Activated CD8-positive, alpha-beta memory T cell treated with anti-CD3 and anti-CD28 coated beads, Interleukin-2, amount 50 U/mL, for 1 hour (primary cell): ENCODE results near the gene FAM13A.
"Not testable (repeated sequence)": the region's sequence is repeated elsewhere in the genome, so short reads cannot be mapped to it uniquely, and the experiment has no call there.

ENCODE experiments used
- DNase-seq: peaks from one replicate; pipeline ENCODE4 v3.0.0-alpha.2; 2020; ENCODE audit errors: extremely low read depth

Gene FAM13A

DNA sequence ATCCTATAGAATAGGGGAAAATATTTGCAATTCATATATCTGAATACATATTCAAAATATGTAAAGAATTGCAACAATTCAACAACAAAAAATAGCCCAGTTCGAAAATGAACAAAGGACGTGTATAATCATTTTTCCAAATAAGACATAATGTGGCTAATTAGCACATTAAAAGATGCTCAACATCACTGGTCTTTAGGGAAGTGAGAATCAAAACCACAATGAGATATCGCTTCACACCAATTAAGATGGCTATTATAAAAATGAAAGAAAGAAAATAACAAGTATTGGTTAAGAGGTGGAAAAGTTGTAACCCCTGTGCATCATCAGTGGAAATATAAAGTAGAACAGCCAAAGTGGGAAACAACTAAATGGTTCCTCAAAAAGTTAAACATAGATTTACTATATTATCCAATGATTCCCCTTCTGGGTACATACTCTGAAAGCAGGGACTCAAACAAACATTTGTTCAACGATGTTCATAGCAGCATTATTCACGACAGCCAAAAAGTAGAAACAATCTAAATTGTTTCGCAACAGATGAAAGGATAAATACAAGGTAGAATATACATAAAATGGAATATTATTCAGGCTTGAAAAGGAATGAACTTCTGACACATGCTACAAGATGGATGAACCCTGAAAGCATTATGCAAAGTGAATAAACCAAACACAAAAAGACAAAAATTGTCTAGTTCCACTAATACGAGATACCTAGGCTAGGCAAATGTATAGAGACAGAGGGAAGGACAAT, 12.7 kb downstream of the FAM13A start:
- no peak for DNase-seq

DNA sequence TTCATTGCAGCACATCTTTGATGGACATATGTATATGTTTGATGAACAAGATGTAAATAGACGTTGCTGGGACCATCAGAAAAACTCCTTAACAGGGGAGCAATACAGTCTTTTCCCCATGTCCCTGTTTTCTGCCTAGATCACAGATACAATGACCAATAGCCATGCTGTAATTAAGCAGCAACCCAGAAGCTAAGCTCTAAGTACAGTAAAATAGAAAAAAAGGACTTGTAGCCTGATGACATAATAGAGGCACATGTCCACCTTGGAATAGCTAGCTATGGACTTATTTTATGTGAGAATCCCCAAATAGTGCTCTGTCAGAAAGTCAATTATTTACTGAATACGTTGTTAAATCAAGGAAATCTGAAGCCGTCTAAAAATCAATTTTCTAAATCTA, 14.9 kb downstream of the FAM13A start:
- no peak for DNase-seq

DNA sequence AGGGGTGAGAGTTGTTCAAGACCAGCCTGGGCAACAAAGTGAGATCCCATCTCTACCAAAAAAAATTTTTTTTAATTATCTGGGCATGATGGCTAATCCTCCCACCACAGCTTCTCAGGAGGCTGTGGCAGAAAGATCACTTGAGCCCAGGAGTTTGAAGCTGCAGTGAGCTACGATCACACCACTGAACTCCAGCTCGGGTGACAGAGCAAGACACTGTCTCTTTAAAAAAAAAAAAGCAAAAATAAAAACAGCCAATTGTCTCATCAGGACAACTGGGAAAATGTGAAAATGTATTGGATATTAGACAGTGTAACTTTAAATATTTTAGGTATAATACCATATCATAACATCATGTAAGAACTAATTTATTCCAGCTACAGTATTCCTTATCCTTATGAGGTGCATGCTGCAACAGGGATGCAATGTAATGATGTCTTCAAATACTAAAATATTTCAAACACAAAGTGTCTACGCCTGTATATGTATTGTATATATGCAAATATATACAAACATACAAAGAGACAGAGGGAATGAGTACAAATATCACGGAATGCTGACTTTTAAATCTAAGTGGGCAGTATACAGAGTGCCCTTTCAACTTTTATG, 17.2 kb downstream of the FAM13A start:
- no peak for DNase-seq

DNA sequence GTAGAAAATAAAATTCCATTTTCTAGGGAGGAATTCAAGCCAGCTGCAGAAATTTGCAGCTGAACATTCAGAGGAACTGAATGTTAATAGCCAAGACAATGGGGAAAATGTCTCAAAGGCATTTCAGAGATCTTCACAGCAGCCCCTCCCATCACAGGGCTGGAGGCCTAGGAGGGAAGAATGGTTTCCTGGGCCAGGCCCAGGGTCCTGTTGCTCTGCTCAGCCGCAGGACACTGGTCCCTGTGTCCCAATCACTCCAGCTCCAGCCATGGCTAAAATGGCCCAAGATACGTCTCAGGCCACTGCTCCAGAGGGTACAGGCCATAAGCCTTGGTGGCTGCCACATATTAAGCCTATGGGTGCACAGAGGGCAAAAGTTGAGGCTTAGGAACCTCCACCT, 20.4 kb downstream of the FAM13A start:
- DNase-seq, result no peak

DNA sequence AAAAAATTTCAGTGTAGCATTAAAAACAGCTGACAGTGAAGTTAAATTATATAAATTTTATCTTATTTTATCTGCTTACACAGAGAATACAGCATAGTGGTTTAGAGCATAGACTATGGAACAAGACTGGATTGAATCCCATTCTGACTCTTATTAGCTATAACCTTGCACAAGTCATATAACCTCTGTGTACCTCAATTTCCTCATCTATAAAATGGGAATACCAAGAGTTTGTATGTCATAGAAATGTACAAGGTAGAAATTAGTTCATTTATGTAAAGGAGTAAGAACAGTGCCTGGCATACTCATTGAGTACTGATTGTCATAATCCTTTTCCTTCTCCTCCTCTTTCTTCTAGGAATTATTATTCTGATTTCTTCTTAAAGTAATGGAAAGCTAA, 25.7 kb downstream of the FAM13A start:
- DNase-seq, result no peak

DNA sequence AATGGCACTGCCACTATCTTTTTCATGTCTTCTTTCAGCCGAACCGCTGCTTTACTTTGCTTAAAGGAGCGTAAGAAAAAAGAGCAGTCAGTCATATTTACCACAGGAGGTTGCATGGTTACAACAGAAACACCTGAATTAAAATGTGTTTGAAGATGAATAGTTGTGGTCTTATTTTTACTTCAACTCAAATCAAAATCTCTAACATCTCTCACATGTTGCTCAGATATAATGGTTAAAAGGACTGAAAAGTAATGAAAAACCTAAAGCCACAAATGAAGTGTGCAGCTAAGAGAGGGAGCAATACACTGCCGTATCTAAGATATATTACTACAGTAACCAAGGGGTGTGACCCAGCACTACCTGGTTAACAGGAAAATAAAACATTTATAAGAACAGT, 27.4 kb downstream of the FAM13A start:
- DNase-seq, result no peak

DNA sequence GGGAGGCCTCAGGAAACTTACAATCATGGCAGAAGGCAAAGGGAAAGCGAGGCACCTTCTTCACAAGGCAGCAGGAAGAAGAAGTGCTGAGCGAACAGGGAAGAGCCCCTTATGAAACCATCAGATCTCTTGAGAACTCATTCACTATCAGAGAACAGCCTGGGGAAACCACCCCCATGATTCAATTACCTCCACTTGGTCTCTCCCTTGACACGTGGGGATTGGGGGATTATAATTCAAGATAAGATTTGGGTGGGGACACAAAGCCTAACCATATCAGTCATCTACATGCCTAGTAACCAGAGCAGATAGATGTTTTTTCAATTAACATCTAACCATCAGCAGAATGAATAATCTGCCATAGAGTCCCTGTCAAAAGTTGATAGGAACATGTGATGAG, 30.4 kb downstream of the FAM13A start:
- no peak for DNase-seq

DNA sequence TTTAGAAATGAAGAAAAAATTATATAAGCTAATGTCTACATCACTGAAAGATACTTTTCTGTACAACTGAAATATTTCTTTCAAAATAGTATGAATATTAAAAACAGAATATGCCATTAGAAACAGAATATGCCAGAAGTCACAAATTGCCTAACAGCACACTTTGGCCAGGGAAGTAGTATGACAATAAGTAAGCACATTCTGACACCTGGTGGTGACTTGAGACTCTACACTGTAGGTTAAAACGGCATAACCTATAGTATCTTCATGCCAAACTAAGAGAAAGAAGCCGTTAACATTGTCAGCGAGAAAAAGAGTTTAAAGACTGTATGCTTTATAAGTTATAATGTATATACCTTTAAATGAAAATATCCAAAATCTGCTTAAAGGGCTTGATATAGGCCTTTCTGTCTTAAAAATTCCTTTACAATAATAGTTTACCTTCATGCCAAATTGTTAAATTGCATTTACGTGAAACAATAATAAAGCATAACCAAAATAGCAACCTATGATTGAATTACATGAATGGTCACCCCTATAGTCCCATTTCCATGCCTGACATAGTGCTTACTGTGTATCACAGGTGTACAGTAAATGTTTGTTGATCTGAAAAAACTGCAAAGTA, 32.8 kb downstream of the FAM13A start:
- peak; percentile 24 for DNase-seq

DNA sequence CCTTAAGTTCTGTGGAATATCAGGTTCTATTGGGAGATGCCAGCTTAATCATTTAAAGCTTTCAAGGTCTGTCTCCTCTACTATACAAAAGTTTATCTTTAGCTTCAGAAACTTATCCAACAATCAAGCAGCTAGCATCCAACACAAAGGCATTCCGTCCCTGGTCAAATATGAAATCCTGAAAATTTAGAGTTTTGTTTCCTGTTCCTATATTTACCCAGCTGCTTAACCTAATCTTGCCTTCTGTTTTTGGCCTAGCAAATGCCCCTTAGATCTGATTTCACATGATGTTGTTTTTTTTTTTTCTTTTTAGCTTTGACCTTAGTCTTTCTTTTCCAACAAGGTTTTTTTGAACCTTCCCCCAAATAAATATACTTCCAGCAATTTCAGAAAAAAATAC, 33.8 kb downstream of the FAM13A start:
- DNase-seq, result no peak

DNA sequence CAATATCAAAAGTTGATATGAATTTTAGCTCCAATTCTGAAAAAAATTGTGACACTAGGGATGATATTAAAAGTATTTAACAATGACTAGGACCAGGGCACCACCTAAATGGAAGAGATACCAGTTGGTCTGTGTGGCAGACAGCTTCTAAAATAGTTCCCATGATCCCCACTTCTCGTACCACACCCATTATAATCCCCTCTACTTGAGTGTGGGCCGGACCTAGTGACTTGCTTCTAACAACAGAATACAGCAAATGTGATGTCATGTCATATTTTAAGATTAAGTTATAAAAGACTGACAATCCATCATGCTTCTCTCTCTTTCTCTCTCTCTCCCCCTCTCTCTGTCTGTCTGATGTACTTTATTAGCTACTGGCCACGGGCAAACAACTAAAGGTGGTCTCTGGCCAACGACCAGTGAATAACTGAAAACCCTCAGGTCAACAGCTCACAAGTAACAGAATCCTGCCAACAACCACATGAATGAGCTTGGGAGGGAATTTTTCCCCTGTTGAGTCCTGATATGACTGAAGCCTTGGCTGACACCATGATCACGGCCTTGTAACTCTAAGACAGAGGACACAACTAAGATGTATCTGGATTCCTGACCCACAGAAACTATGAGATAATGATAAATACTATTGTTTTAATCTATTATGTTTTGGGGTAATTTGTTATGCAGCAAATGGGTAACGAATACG, 34.4 kb downstream of the FAM13A start:
- no peak for DNase-seq

DNA sequence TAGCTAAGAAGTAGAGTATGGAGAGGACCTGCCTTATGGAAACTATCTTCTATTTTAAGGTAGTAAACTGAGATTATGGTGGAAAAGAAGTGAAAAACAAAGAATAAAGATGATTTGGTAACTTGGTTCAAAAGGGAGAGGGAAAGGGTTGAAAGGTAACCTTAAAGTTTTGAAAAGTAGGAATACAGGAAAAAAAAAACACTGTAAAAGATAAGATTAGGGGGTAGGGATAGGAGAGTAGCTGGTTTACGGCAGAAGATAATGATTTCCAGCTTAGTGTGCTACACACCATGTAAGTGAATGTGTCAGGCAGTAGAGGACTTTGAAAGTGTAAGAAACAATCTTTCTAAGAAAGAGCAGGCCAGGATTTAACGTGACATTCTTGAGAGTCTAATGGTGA, 35.3 kb downstream of the FAM13A start:
- DNase-seq, result no peak

DNA sequence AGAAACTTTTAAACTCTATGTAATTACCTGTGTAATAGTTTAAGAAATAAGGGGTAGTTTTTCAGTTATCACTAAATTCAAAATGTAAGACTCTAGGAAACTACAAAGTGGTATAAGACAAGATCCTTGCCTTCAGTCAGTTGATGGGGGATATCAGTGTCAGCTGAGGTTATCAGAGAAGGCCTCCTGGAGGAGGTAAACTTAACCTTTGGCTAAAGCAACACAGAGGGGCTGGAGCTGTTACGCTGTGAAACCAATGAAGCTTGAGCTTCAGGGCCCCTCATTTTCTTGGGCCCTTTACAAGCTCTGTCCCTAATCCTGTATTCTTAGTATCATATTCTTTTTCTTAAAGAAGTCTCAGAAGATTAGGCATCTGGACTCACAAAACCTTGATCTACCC, 35.9 kb downstream of the FAM13A start:
- no peak for DNase-seq

DNA sequence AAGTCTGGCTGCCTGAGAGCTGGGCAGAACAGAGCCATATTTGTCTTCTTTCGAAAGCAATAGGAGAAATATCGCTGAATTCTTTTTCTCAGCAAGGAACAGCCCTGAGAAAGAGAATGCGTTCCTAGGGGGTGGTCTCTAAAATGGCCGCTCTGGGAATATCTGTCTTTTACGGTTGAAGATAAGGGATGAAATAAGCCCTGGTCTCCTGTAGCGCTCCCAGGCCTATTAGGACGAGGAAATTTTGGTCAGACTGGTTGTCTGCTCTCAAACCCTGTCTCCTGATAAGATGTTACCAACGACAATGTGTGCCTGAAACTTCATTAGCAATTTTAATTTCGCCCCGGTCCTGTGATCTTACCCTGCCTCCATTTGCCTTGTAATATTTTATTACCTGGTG, 42.1 kb downstream of the FAM13A start:
- DNase-seq, result not testable (repeated sequence)

DNA sequence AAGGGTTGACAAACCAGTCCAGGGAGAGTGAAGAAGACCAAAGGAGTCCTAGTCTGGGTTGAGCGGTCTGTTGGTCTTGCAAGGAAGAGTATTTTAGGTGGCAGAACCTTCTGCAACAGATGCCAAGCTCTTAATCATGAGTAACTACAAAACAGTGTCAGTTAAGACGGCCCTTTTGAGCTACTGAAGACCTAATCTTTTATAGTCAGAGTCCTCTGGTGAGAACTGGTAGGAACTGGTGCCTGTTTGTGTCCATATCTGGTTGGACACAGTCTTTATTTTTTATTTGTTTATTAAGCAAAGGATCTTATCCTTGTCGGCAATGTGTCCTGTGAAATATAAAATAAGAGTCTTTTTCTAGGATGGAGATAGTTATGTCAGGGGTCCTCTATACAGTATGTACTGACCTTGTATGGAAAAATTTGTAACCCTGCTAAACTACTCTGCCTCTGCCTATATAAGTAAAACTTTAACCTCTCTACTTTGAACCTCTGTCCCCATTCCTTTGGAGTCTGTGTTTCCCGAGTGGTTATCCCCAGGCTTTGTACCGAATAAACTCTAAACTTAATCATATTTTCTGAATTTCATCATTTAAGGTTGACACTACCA, 47.1 kb downstream of the FAM13A start:
- DNase-seq, result no peak

DNA sequence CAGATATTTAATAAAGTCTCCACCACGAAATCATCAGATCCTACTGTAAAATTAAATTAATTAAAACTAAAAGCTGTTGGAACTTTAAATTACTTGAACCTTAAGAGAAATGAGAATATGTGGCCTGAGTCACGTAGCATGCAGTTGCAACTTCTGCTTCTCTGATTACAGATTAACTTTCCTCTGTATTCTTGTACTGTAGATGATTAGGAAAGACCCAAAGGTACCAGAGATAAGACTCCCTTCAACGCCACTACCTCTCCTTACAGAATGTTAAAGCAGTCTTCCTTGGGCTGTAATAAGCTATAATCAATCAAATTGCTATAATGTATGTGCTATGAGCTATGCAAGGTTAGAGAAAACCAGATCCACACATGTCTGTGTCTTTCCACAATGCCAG, 47.9 kb downstream of the FAM13A start:
- DNase-seq, result no peak

DNA sequence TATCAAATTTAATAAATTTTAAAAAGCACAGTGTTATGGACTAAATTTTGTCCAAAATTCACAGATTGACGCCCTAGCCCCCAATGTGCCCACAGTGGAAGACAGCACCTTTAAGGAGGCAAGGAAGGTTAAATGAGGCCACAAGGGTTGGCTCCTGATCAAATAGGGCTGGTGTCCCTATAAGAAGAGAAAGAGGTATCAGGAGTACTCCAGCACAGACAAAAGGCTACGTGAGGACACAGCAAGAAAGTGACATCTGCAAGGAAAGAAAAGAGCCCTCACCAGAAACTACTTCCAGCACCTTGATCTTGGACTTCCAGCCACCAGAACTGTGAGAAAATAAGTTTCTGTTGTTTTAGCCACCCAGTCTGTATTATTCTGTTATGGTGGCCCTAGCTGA, 48.8 kb downstream of the FAM13A start:
- no peak for DNase-seq

DNA sequence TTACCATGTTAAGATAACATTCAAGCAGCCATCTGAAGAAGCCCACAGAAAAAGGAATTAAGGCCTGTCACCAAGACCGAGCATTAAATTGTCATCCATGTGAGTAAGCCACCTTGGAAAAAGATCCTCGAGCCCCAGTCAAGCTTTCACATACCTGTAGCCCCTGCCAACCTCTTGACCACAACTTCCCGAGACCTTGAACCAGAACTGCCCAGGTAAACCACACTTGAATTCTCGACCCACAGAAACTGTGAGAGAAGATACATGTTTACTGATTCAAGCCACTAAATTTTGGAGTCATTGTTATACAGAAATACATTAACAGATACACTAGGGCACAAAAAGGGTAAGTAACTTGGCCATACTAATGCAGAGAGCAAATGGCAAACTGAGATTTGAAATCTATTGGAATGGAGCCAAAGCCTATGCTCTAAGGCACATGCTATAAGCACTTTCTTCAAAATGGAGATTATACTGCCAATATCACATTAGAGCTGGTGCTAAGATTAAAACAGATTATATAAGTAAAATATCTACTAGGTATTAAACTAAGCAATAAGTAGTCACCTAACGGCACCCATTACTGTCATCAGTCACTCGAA, 49.5 kb downstream of the FAM13A start:
- no peak for DNase-seq

DNA sequence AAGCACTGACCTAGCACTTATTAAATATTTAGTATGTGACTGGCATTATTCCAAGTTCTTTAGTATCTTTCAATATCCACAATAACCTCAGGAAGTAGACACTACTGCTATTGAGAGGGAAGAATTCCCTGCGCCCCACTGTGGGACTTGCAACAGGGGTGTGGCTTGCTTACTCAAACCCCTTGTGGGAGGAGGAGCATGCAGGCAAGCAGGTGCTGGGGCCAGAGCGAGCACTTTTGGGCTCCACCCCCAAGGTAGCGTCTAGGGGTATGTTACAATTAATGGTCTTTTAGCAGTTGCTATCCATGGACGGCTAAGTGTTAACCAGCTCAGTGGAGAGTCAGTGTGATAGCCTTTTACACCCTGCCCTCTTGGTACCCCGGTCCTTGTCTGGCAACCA, 50.7 kb downstream of the FAM13A start:
- no peak for DNase-seq

DNA sequence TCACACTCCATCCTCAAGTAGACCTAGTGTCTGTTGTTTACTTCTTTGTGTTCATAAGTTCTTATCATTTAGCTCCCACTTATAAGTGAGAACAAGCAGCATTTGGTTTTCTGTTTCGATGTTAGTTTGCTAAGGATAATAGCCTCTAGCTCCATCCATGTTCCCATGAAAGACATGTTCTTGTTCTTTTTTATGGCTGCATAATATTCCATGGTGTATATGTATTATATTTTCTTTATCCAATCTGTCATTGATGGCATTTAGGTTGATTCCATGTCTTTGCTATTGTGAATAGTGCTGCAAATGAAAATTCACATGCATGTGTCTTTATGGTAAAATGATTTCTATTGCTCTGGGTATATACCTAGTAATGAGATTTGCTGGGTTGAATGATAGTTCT, 51.9 kb downstream of the FAM13A start:
- not testable (repeated sequence) for DNase-seq

DNA sequence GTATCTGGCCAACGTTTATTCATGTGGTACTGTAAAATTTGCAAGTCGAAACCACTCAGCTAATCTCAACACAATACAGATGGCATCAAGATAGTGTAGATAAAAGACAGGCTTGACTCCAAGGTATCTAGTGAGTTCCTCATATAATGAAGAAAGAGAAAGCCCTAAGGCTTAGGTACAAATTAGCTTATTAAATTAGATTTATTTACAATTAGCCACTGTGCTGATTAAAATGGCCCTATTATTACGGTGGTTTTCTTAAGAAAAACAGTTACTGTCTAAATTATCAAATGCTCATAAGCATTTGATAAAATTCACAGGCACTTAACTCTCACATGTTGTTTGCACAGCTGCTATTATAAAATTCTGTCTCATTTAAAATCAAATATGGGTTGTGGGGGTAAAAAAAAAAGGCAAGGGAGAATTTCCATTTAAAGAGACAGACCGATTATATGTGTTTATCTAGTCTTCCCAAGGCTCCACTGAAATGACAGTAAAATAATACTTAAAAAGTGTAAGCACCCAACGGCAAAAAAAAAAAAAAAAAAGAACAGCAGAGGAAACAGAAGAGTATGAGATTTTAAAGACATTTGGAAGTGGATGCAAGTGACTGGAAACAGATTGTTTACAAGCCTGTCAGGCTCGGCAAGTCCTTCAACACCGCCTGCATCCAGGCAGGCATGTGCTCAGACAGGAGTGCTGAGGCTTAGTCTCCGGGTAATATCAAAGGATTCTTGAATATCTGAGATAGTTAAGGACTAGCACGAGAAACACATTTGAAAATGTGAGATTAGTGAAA, 55.1 kb downstream of the FAM13A start:
- DNase-seq, result no peak

DNA sequence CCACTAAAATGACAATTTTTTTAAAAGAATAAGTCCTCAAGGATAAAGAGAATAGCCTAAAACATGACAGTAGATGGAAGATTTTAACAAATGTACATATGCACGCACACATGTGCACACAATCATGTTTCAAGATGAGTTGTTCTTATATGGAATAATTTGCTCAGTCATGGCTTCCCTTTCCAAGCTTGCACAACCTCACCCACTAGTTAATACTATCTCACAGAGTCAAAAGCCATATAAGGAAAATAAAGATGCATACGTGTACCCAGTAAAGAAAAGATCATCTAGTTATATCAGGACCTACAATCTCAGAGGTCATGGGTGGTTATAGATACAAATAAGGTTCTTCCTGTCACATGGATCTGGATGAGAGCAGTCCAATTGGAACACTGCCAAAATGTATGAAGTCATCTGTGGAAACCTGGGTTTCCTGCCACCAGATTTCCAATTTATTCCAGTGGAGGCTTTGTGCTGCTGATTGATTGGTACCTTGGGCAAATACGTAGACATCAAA, 56.1 kb downstream of the FAM13A start:
- DNase-seq, result no peak
